ENCODE results near the gene FANCE.

DNA sequence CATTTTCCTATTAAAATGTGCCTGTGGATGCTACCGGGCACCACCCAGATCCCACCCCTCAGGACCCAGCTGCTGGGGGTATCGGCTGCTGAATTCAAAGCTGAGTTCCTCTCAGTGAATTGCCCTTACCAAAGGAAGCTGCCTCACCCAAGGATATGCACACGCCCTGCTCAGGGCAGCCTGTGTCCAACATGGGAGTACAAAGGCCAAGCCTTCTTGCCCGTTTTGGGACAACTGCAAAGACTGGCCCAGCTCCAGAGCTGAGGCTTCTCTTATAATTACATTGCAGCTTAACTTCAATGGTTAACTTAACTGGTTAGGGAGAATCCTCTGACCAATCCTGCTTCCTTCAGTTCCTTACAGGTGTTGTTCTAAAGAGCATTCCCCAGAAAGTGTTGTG, 19.8 kb upstream of the FANCE start:
- TF ChIP-seq POLR2AphosphoS5 (IDR thresholded peaks at IDR 0.05; ENCODE audit: low read depth, low read length) (no peak), TAF1 (IDR thresholded peaks at IDR 0.05; ENCODE audit: borderline replicate concordance, insufficient read depth, low read length) (no peak)
